NCI-H2107 treated with DMSO at 0.1 percent for 48 hours (cell line): ENCODE data around the gene PKHD1.
A peak's percentile ranks its signal among the peaks of the same experiment; 100 is the strongest.

Source experiments
- DNase-seq: peaks from one replicate; lab custom pipeline; 2025; ENCODE audit not compliant: unreplicated experiment; lab: John Stamatoyannopoulos, UW

The PKHD1 gene

GRCh38 chr6:52046456-52046855, 41.0 kb downstream of the PKHD1 start:
- DNase-seq: no peak

GRCh38 chr6:52045481-52045880, 41.9 kb downstream of the PKHD1 start:
- DNase-seq: no peak

- no peak for DNase-seq
Observed at GRCh38 chr6:52045033-52045432, 42.4 kb downstream of the PKHD1 start.

GRCh38 chr6:52042141-52042885, 45.1 kb downstream of the PKHD1 start:
- DNase-seq: no peak

- no peak for DNase-seq
Observed at GRCh38 chr6:52041134-52041533, 46.3 kb downstream of the PKHD1 start.

GRCh38 chr6:52027699-52028098, 59.7 kb downstream of the PKHD1 start:
- no peak for DNase-seq

GRCh38 chr6:52024451-52025068, 62.9 kb downstream of the PKHD1 start:
- no peak for DNase-seq

GRCh38 chr6:52022675-52023074, 64.7 kb downstream of the PKHD1 start:
- DNase-seq: no peak

- peak; percentile 10 for DNase-seq
Observed at GRCh38 chr6:52020945-52021570, 66.4 kb downstream of the PKHD1 start.

GRCh38 chr6:52019881-52020280, 67.5 kb downstream of the PKHD1 start:
- no peak for DNase-seq

GRCh38 chr6:52019092-52019491, 68.3 kb downstream of the PKHD1 start:
- peak; percentile 85 for DNase-seq

- no peak for DNase-seq
Observed at GRCh38 chr6:52016915-52017748, 70.3 kb downstream of the PKHD1 start.

GRCh38 chr6:52015953-52016352, 71.5 kb downstream of the PKHD1 start:
- no peak for DNase-seq

GRCh38 chr6:52014391-52014790, 73.0 kb downstream of the PKHD1 start:
- no peak for DNase-seq

GRCh38 chr6:52013035-52013434, 74.4 kb downstream of the PKHD1 start:
- no peak for DNase-seq

- no peak for DNase-seq
Observed at GRCh38 chr6:52012582-52012981, 74.8 kb downstream of the PKHD1 start.

GRCh38 chr6:52010806-52011205, 76.6 kb downstream of the PKHD1 start:
- DNase-seq: no peak

- no peak for DNase-seq
Observed at GRCh38 chr6:52010145-52010544, 77.3 kb downstream of the PKHD1 start.

- no peak for DNase-seq
Observed at GRCh38 chr6:52009466-52010140, 77.8 kb downstream of the PKHD1 start.

- DNase-seq: no peak
Observed at GRCh38 chr6:52000064-52000463, 87.3 kb downstream of the PKHD1 start.
